ENCODE data around the gene TEX26.
"Not testable (repeated sequence)": the region's sequence is repeated elsewhere in the genome, so short reads cannot be mapped to it uniquely, and the experiment has no call there.

DNA sequence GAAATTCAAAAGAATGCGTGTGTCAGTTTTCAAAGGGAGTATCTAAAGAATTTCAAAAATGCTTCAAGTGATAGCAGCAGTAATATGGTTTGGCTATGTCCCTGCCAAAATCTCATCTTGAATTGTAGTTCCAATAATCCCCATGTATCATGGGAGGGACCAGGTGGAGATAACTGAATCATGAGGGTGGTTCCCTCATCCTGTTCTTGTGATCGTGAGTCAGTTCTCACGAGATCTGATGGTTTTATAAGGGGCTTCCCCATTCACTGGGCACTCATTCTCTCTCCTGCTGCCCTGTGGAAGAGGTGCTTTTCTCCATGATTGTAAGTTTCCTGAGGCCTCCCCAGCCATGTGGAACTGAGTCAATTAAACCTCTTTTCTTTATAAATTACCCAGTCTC, 5.3 kb upstream of the TEX26 start:
- TF ChIP-seq, protein P1, sequence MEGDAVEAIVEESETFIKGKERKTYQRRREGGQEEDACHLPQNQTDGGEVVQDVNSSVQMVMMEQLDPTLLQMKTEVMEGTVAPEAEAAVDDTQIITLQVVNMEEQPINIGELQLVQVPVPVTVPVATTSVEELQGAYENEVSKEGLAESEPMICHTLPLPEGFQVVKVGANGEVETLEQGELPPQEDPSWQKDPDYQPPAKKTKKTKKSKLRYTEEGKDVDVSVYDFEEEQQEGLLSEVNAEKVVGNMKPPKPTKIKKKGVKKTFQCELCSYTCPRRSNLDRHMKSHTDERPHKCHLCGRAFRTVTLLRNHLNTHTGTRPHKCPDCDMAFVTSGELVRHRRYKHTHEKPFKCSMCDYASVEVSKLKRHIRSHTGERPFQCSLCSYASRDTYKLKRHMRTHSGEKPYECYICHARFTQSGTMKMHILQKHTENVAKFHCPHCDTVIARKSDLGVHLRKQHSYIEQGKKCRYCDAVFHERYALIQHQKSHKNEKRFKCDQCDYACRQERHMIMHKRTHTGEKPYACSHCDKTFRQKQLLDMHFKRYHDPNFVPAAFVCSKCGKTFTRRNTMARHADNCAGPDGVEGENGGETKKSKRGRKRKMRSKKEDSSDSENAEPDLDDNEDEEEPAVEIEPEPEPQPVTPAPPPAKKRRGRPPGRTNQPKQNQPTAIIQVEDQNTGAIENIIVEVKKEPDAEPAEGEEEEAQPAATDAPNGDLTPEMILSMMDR (IDR thresholded peaks at IDR 0.05) = not testable (repeated sequence)
- not testable (repeated sequence) for TF ChIP-seq POLR2A (IDR thresholded peaks at IDR 0.05)
